Smooth muscle cell (in vitro differentiated cells): ENCODE results near the gene CNTN6. TPM values are rescaled to one million over a fixed set of nuclear protein-coding genes. Genes with fewer than 3 reads are reported as not detected.

Source experiments
- DNase-seq: peaks from one replicate; lab custom pipeline; 2025; ENCODE audit not compliant: unreplicated experiment; lab: John Stamatoyannopoulos, UW
- H2AFZ ChIP-seq: fragments of 200-600 bp; sonication (generic); 2 replicates; pipeline ENCODE4 v1.6.0; 2016; ENCODE audit warnings: antibody characterized with exemption, low read depth, mild to moderate bottlenecking
- H3F3A ChIP-seq: fragments of 200-600 bp; sonication (generic); 2 replicates; pipeline ENCODE4 v1.6.0; 2017; ENCODE audit warnings: antibody characterized with exemption, low read depth
- H3K27ac ChIP-seq: fragments of 200-600 bp; sonication (generic); 2 replicates; pipeline ENCODE4 v1.5.1; 2016; ENCODE audit warnings: low read depth, mild to moderate bottlenecking
- H3K27me3 ChIP-seq: fragments of 200-600 bp; sonication (generic); 2 replicates; pipeline ENCODE4 v1.6.1; 2016; ENCODE audit warnings: low read depth, mild to moderate bottlenecking
- H3K36me3 ChIP-seq: fragments of 200-600 bp; sonication (generic); 2 replicates; pipeline ENCODE4 v1.5.1; 2016; ENCODE audit warnings: low read depth
- H3K4me1 ChIP-seq: fragments of 200-600 bp; sonication (generic); 2 replicates; pipeline ENCODE4 v1.5.1; 2016; ENCODE audit warnings: low read depth
- H3K4me2 ChIP-seq: fragments of 200-600 bp; sonication (generic); 2 replicates; pipeline ENCODE4 v1.6.0; 2016; ENCODE audit warnings: mild to moderate bottlenecking
- H3K4me3 ChIP-seq: fragments of 200-600 bp; sonication (generic); 2 replicates; pipeline ENCODE4 v1.5.1; 2016; ENCODE audit warnings: mild to moderate bottlenecking
- H3K79me2 ChIP-seq: fragments of 200-600 bp; sonication (generic); 2 replicates; pipeline ENCODE4 v1.6.0; 2016; ENCODE audit warnings: low read depth, mild to moderate bottlenecking
- H3K9ac ChIP-seq: fragments of 200-600 bp; sonication (generic); 2 replicates; pipeline ENCODE4 v1.6.0; 2016; ENCODE audit warnings: low read depth
- H3K9me3 ChIP-seq: fragments of 200-600 bp; sonication (generic); replicated peaks from 2 replicates; pipeline ENCODE4 v1.5.1; 2016; ENCODE audit warnings: low read depth
- H4K20me1 ChIP-seq: fragments of 200-600 bp; sonication (generic); 2 replicates; pipeline ENCODE4 v1.6.0; 2016; ENCODE audit warnings: low read depth
- CTCF ChIP-seq: fragments of 200-600 bp; sonication (generic); IDR thresholded peaks from 2 replicates; pipeline ENCODE4 v1.5.1; 2017; ENCODE audit warnings: borderline replicate concordance, mild to moderate bottlenecking, antibody characterized with exemption; ENCODE audit not compliant: insufficient read depth, poor library complexity, severe bottlenecking
- WGBS: methylation state at CpG from one replicate; pipeline ENCODE4 v1.1.7; 2016; ENCODE audit warnings: low lambda C conversion rate; 5-methylcytosine and 5-hydroxymethylcytosine counted together
- polyA plus RNA-seq: library from polyadenylated mRNA; unstranded; fragments of >200 nt; fragmentation: Nextera tagmentation; extraction: Ambion mirVana; gene quantifications from 2 replicates; pipeline ENCODE4 v1.2.1, GENCODE V29; 2016
- total RNA-seq: library from RNA; depleted of rRNA; stranded (reverse); fragments of >200 nt; gene quantifications from 2 replicates; pipeline ENCODE4 v1.2.3, GENCODE V29; 2014

The CNTN6 gene
- total and polyA plus RNA-seq, 2 experiments from 2014 or later: 8.1 to 11.1 TPM

- Histone ChIP-seq H3K4me2 (no peak overlapping the region), H3K27ac (no peak overlapping the region), H3K79me2 (no peaks in the 10 kb centered on the region), H3K4me1 (no peaks in the 10 kb centered on the region), H2AFZ (no peak overlapping the region), H3F3A (no peaks in the 10 kb centered on the region), H4K20me1 (no peaks in the 10 kb centered on the region), H3K36me3 (no peaks in the 10 kb centered on the region), H3K27me3 (no peaks in the 10 kb centered on the region), H3K4me3 (no peak overlapping the region), H3K9me3 (no peaks in the 10 kb centered on the region), H3K9ac (no peak overlapping the region)
- TF ChIP-seq CTCF: no peak
- WGBS: 77% methylated on average over 6 of the region's 6 CpGs
- no peak for DNase-seq
Observed at GRCh38 chr3:1318296-1319005, 225.6 kb downstream of the CNTN6 start.

GRCh38 chr3:1326546-1326945, 233.7 kb downstream of the CNTN6 start:
- no peak overlapping the region for H3K9ac ChIP-seq
- no peak overlapping the region for H2AFZ ChIP-seq
- no peaks in the 10 kb centered on the region for H3K4me1 ChIP-seq
- no peaks in the 10 kb centered on the region for H4K20me1 ChIP-seq
- TF ChIP-seq CTCF: no peak
- no peak overlapping the region for H3K4me2 ChIP-seq
- H3K79me2 ChIP-seq: no peaks in the 10 kb centered on the region
- no peaks in the 10 kb centered on the region for H3F3A ChIP-seq
- H3K27me3 ChIP-seq: no peaks in the 10 kb centered on the region
- H3K9me3 ChIP-seq: no peaks in the 10 kb centered on the region
- no peak overlapping the region for H3K4me3 ChIP-seq
- no peak for DNase-seq
- H3K27ac ChIP-seq: no peak overlapping the region
- no peaks in the 10 kb centered on the region for H3K36me3 ChIP-seq

GRCh38 chr3:1330107-1330506, 237.3 kb downstream of the CNTN6 start:
- no peak for DNase-seq
- no peak overlapping the region for H3K27ac ChIP-seq
- no peak overlapping the region for H2AFZ ChIP-seq
- no peaks in the 10 kb centered on the region for H3K9me3 ChIP-seq
- H3K36me3 ChIP-seq: no peaks in the 10 kb centered on the region
- 86% methylated on average over 2 of the region's 2 CpGs for WGBS
- no peaks in the 10 kb centered on the region for H3K27me3 ChIP-seq
- no peaks in the 10 kb centered on the region for H3F3A ChIP-seq
- H3K4me2 ChIP-seq: no peak overlapping the region
- H3K4me1 ChIP-seq: no peaks in the 10 kb centered on the region
- no peaks in the 10 kb centered on the region for H4K20me1 ChIP-seq
- no peak overlapping the region for H3K9ac ChIP-seq
- H3K79me2 ChIP-seq: no peaks in the 10 kb centered on the region
- H3K4me3 ChIP-seq: no peak overlapping the region
- TF ChIP-seq CTCF: no peak

GRCh38 chr3:1346386-1346785, 253.6 kb downstream of the CNTN6 start:
- Histone ChIP-seq H3K9ac (no peak overlapping the region), H4K20me1 (no peaks in the 10 kb centered on the region), H3K27me3 (no peaks in the 10 kb centered on the region), H3K27ac (no peak overlapping the region), H3K79me2 (no peaks in the 10 kb centered on the region), H3F3A (no peaks in the 10 kb centered on the region), H3K4me1 (no peaks in the 10 kb centered on the region), H2AFZ (no peak overlapping the region), H3K36me3 (no peaks in the 10 kb centered on the region), H3K9me3 (no peaks in the 10 kb centered on the region), H3K4me2 (no peak overlapping the region), H3K4me3 (no peak overlapping the region)
- no peak for TF ChIP-seq CTCF
- no peak for DNase-seq
- WGBS: 87% methylated on average over 6 of the region's 6 CpGs
